Trophoblast cell (in vitro differentiated cells and primary cell): ENCODE results near the gene HOXD8.

Experiments used
- DNase-seq, 2 donors: peaks; one replicate each; pipeline ENCODE4 v3.0.0-alpha.2; 2016
- H2AFZ ChIP-seq: 2 replicates; pipeline ENCODE4 v1.6.1; 2013; ENCODE audit warnings: low read length, moderate library complexity, mild to moderate bottlenecking; ENCODE audit not compliant: insufficient read depth, poor library complexity
- H2AK5ac ChIP-seq: 2 replicates; pipeline ENCODE4 v1.6.1; 2013; ENCODE audit warnings: mild to moderate bottlenecking, low read length
- H2BK120ac ChIP-seq: 2 replicates; pipeline ENCODE4 v1.6.1; 2013; ENCODE audit warnings: low read length, mild to moderate bottlenecking, moderate library complexity; ENCODE audit not compliant: insufficient read depth, poor library complexity
- H2BK12ac ChIP-seq: 2 replicates; pipeline ENCODE4 v1.6.1; 2013; ENCODE audit warnings: mild to moderate bottlenecking, low read length, moderate library complexity
- H2BK5ac ChIP-seq: 2 replicates; pipeline ENCODE4 v1.6.1; 2013; ENCODE audit warnings: low read length, low read depth, moderate library complexity, mild to moderate bottlenecking; ENCODE audit not compliant: poor library complexity
- H3K14ac ChIP-seq: 2 replicates; pipeline ENCODE4 v1.6.1; 2013; ENCODE audit warnings: mild to moderate bottlenecking, low read length
- H3K18ac ChIP-seq: 2 replicates; pipeline ENCODE4 v1.6.1; 2013; ENCODE audit warnings: mild to moderate bottlenecking, low read length
- H3K23ac ChIP-seq: 2 replicates; pipeline ENCODE4 v1.6.1; 2013; ENCODE audit warnings: low read length
- H3K27ac ChIP-seq: 2 replicates; pipeline ENCODE4 v1.5.1; 2013; ENCODE audit warnings: low read depth, mild to moderate bottlenecking, inconsistent platforms, low read length, moderate library complexity
- H3K27me3 ChIP-seq: 2 replicates; pipeline ENCODE4 v1.6.1; 2013; ENCODE audit warnings: inconsistent platforms, mild to moderate bottlenecking, low read length, moderate library complexity; ENCODE audit not compliant: insufficient read depth
- H3K36me3 ChIP-seq, 2 experiments: 1 replicate in 1 of 2; 2 replicates in 1 of 2; pipeline ENCODE4 v1.6.1; 2013; ENCODE audit warnings: low read length in 2 of 2, mild to moderate bottlenecking in 2 of 2, moderate library complexity in 1 of 2; ENCODE audit not compliant: insufficient read depth in 2 of 2, control insufficient read depth in 1 of 2
- H3K4ac ChIP-seq: 2 replicates; pipeline ENCODE4 v1.6.1; 2013; ENCODE audit warnings: low read depth, mild to moderate bottlenecking, low read length, moderate library complexity
- H3K4me1 ChIP-seq, 2 experiments: 1 replicate in 1 of 2; 2 replicates in 1 of 2; pipeline ENCODE4 v1.6.1; 2013; ENCODE audit warnings: low read length in 2 of 2, mild to moderate bottlenecking in 2 of 2, moderate library complexity in 1 of 2; ENCODE audit not compliant: insufficient read depth in 2 of 2, control insufficient read depth in 1 of 2
- H3K4me2 ChIP-seq: 2 replicates; pipeline ENCODE4 v1.6.1; 2013; ENCODE audit warnings: inconsistent platforms, mild to moderate bottlenecking, low read length, moderate library complexity
- H3K4me3 ChIP-seq: 2 replicates; pipeline ENCODE4 v1.5.1; 2013; ENCODE audit warnings: mild to moderate bottlenecking, low read depth, low read length, inconsistent platforms
- H3K79me1 ChIP-seq: one replicate; pipeline ENCODE4 v1.6.1; 2013; ENCODE audit warnings: low read length
- H3K79me2 ChIP-seq: 2 replicates; pipeline ENCODE4 v1.6.1; 2013; ENCODE audit warnings: low read length, mild to moderate bottlenecking; ENCODE audit not compliant: control insufficient read depth, insufficient read depth, poor library complexity
- H3K9ac ChIP-seq: 2 replicates; pipeline ENCODE4 v1.6.1; 2013; ENCODE audit warnings: mild to moderate bottlenecking, low read length
- H3K9me3 ChIP-seq: 2 replicates; pipeline ENCODE4 v1.6.1; 2013; ENCODE audit warnings: low read depth, mild to moderate bottlenecking, control low read depth, inconsistent platforms, low read length; ENCODE audit not compliant: insufficient read depth
- H4K12ac ChIP-seq: 2 replicates; pipeline ENCODE4 v1.6.1; 2013; ENCODE audit warnings: low read depth, mild to moderate bottlenecking, low read length, moderate library complexity
- H4K8ac ChIP-seq: 2 replicates; pipeline ENCODE4 v1.6.1; 2013; ENCODE audit warnings: low read depth, mild to moderate bottlenecking, low read length, moderate library complexity
- H4K91ac ChIP-seq: one replicate; pipeline ENCODE4 v1.6.1; 2013; ENCODE audit warnings: low read depth, mild to moderate bottlenecking, low read length, moderate library complexity
- whole genome bisulfite sequencing: extraction: QIAGEN DNeasy Blood & Tissue Kit; methylation state at CpG from one replicate; pipeline ENCODE4 v1.1.7; 2013; ENCODE audit warnings: missing lambda C conversion rate; ENCODE audit not compliant: insufficient read length, insufficient coverage; ENCODE audit errors: extremely low coverage; 5-methylcytosine and 5-hydroxymethylcytosine counted together

The HOXD8 gene

DNA sequence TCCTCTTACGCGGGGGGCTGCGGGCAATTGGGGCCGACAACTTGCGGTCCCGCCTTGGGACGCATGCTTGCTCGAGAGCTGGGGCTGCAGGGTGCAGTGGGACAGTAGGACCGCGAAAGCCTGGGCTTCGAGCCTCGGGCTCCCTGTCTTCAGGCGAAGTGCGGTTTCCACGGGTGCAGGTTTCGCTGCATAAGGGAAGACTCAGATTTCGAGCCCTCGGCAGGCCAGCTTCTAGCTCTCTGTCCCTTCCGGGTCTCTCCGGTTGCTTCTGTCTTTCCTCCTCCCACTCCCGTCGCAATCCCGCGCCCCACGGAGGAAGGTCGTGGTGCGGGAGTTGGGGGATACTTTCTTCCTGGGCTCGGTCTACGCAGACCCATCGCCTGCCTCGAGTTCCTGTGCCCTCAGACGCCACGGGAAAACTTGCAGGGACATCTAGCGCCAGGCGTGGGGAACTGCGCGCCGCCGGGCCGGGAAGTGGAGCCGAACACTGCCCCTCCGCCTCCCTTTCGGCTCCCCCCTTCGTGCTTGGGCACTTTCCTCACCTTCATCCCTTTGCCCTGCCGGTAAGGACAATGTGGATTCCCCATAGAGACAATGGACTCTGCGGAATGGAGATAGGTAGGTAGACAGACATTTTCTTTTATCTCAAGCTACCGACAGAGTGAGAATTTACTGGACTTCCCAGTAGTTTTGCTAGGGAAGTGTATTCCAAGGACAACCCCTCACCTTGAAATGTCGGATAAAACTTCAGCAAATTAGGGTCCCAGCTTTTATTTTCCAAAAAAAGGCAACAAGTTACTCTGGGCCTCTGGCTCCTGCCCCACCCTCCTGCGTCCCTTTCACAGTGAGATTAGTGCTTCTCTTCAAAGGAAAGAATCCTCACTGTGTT, 41.2 kb upstream of the HOXD8 start:
- Histone ChIP-seq H2BK5ac (no peak overlapping the region), H2BK12ac (no peak overlapping the region), H4K12ac (no peak overlapping the region), H2BK120ac (no peak overlapping the region), H2AK5ac (no peak overlapping the region), H4K91ac (no peak overlapping the region), H3K4ac (no peak overlapping the region), H3K4me1 (peaks cover 8 to 12% of the 10 kb centered on the region in 2 experiments), H3K14ac (no peak overlapping the region), H3K9ac (no peak overlapping the region), H3K27me3 (peaks cover 90% of the 10 kb centered on the region), H3K79me1 (no peaks in the 10 kb centered on the region), H4K8ac (peak overlapping the region; percentile 42), H3K4me2 (peak overlapping the region; percentile 73), H3K27ac (no peak overlapping the region), H3K18ac (no peak overlapping the region), H2AFZ (peak overlapping the region; percentile 50), H3K79me2 (peaks cover 2% of the 10 kb centered on the region), H3K23ac (no peak overlapping the region), H3K36me3 (no peaks in the 10 kb centered on the region), H3K4me3 (peak overlapping the region; percentile 21), H3K9me3 (peaks cover 3% of the 10 kb centered on the region)
- DNase-seq = peak; percentile 35 to 58
- WGBS = no CpG with 5 or more reads among the region's 49 CpGs

DNA sequence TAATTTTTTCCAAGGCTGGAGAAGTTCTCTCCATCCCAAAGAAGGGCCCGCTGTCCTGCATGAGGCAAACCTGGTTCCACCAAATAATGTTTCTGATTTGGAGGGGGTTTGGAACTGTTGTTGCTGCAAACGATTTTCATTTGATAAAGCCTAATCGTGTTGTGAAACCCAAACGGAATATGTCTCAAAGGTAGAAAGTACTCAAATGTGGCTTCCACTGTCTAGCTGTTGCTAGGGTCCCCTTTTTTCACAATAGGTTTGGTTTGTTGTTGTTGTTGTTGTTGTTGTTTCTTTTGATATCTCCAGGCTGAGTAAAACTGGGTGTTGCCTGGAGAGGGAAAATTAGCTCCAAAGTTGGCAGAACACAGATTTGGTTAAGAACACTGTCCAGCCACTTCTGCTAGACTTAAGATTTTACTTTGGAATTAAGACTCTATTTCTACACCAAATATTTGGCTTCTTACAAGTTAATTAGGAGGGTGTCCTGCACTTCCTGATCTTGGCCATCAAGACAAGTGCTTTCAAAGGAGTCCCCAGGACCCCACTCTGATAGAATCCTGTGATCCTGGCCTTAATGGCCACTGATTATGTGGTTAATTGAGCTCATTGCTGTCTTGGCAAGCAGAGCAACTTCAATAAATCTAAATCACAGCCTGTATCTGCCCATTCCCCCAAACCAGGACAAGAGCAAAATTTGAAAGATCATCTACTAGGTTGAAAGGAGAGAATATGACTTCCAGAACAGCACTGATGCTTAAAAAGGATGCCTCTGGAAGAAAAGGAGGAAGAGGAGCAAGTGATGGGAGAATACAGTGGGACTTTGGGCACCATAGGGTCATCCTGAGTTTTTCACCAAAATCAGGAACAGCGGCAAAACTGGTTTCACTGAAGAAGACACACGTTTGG, 40.3 kb upstream of the HOXD8 start:
- Histone ChIP-seq H3K79me2 (peaks cover 2% of the 10 kb centered on the region), H2BK5ac (no peak overlapping the region), H2AK5ac (no peak overlapping the region), H3K18ac (no peak overlapping the region), H3K9ac (no peak overlapping the region), H3K79me1 (no peaks in the 10 kb centered on the region), H3K27me3 (peaks cover 87% of the 10 kb centered on the region), H3K9me3 (peaks cover 4% of the 10 kb centered on the region), H4K91ac (no peak overlapping the region), H4K8ac (no peak overlapping the region), H3K4me1 (peaks cover 11 to 12% of the 10 kb centered on the region in 2 experiments), H2AFZ (no peak overlapping the region), H3K27ac (no peak overlapping the region), H3K4me2 (no peak overlapping the region), H3K4me3 (no peak overlapping the region), H2BK120ac (no peak overlapping the region), H3K36me3 (no peaks in the 10 kb centered on the region), H3K23ac (no peak overlapping the region), H3K14ac (no peak overlapping the region), H4K12ac (no peak overlapping the region), H3K4ac (no peak overlapping the region), H2BK12ac (no peak overlapping the region)
- no CpG with 5 or more reads among the region's 6 CpGs for WGBS
- no peak for DNase-seq

DNA sequence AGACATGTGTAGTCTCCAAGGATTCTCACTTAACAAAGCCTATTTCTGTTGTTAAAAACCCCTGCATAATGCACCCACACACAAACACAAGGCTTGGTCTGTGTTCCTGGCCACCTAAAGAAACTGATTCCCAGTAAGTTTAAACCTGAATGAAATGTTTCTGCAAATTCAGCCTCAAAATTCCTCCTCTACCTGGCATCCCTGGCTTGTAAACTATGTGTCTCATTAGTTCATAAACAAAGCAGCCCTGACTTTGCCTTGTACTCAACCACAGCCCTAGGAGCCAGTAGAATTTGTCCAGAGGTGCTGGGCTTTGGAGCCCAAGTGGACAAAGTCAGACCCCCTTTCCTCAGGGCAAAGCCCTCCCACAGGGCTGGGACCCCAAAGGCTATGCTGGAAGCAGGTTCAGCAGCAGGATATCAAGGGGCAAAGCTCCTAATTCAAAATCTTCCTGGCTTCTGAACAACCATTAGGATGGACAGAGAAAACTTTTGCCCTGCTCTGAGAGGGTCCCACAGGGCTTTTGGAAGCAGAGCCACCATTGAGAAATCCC, 39.6 kb upstream of the HOXD8 start:
- Histone ChIP-seq H3K79me2 (peaks cover 2% of the 10 kb centered on the region), H3K18ac (no peak overlapping the region), H3K4me1 (peaks cover 11 to 12% of the 10 kb centered on the region in 2 experiments), H2AK5ac (no peak overlapping the region), H3K14ac (no peak overlapping the region), H3K23ac (no peak overlapping the region), H3K36me3 (no peaks in the 10 kb centered on the region), H3K27ac (no peak overlapping the region), H3K9me3 (peaks cover 4% of the 10 kb centered on the region), H4K8ac (no peak overlapping the region), H3K4ac (no peak overlapping the region), H3K79me1 (no peaks in the 10 kb centered on the region), H3K4me3 (no peak overlapping the region), H2BK120ac (no peak overlapping the region), H4K12ac (no peak overlapping the region), H3K27me3 (peaks cover 85% of the 10 kb centered on the region), H3K4me2 (no peak overlapping the region), H4K91ac (no peak overlapping the region), H2BK5ac (no peak overlapping the region), H2BK12ac (no peak overlapping the region), H2AFZ (no peak overlapping the region), H3K9ac (no peak overlapping the region)
- no peak for DNase-seq

DNA sequence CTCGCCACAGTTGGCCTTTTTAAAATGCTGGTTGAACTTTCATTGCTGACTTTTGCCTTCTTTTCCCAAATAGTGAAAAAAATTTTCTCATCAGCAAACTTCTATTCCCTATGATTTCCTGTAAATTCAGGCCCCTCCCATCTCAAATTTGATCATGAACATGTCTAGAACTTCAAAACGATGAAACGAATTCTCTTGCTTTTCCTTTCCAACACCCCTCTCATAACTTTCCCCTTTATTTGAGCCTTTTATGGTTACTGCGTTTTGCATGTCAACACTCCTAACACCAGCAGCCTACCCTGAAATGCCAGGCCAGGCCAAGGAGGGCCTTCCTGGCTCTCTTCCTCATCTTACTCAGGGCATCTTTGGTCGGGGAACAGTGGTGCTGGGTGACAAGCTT, 38.6 kb upstream of the HOXD8 start:
- no peak overlapping the region for H3K18ac ChIP-seq

More for the DNA sequence above, 38.6 kb upstream of the HOXD8 start:
- Histone ChIP-seq H3K27ac (no peak overlapping the region), H2BK120ac (no peak overlapping the region), H2AFZ (no peak overlapping the region), H3K79me2 (peaks cover 2% of the 10 kb centered on the region), H3K4me3 (no peak overlapping the region), H2BK12ac (no peak overlapping the region), H2BK5ac (no peak overlapping the region), H4K8ac (no peak overlapping the region), H3K4me1 (peaks cover 11 to 12% of the 10 kb centered on the region in 2 experiments), H3K4me2 (no peak overlapping the region), H3K27me3 (peaks cover 79% of the 10 kb centered on the region), H3K9me3 (peaks cover 4% of the 10 kb centered on the region), H3K23ac (no peak overlapping the region), H3K14ac (no peak overlapping the region), H3K36me3 (no peaks in the 10 kb centered on the region), H3K79me1 (no peaks in the 10 kb centered on the region), H3K9ac (no peak overlapping the region), H2AK5ac (no peak overlapping the region), H4K12ac (no peak overlapping the region), H4K91ac (no peak overlapping the region), H3K4ac (no peak overlapping the region)
- no CpG with 5 or more reads among the region's 5 CpGs for WGBS
- no peak for DNase-seq
